ENCODE measurements around the gene SMCP. TPM values are rescaled to one million over a fixed set of nuclear protein-coding genes. Genes with fewer than 3 reads are reported as not detected.

Gene SMCP, protein sequence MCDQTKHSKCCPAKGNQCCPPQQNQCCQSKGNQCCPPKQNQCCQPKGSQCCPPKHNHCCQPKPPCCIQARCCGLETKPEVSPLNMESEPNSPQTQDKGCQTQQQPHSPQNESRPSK
- total RNA-seq (2014; rRNA removed; shearing (Covaris generic)), result not detected in 2 replicates
- polyA plus RNA-seq (2016; fragmentation: Nextera tagmentation; extraction: Ambion mirVana), result not detected in 2 replicates
- long read RNA-seq, result 0 reads

DNA sequence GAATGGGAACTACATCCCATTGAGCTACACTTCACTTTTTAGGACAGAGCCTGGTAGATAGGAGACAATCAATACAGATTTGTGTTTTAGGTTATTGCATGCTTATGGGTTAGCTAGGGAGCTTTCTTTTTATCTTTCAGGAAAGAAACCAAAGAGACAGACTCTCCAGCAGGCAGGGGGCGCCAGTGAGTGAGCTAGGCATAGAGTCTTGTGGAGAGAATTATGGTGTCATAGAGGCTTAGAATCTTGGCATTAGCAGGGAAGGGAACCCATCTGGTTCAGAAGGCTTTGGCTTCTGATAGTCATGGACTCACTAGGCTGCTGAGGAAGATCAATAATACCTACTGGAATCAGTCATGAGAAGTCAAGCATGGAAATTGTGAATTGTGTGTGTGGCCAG, at the start of gene SMCP:
SMCP (plus strand) TSS at position 281 of the 400 bp plus-strand sequence. CDS start 6,101 bp downstream, outside the sequence.
- Histone ChIP-seq H3K27me3 (ENCODE audit: insufficient read depth) (no peaks in the 10 kb centered on the region), H3K4me3 (no peak within 1 kb of the TSS), H4K20me1 (replicated peaks; ENCODE audit: insufficient read depth) (no peaks in the 10 kb centered on the region), H3K36me3 (ENCODE audit: insufficient read depth) (no peaks in the 10 kb centered on the region), H2AFZ (no peak within 1 kb of the TSS), H3K4me1 (ENCODE audit: insufficient read depth) (no peaks in the 10 kb centered on the region), H3K79me2 (replicated peaks; ENCODE audit: insufficient read depth) (no peaks in the 10 kb centered on the region), H3K27ac (ENCODE audit: low read depth) (no peak within 1 kb of the TSS), H3K4me2 (no peak within 1 kb of the TSS), H3F3A (replicated peaks; ENCODE audit: low read depth) (no peaks in the 10 kb centered on the region), H3K9me2 (ENCODE audit: insufficient read depth) (0 out of 2 replicates have a peak, but pooled peaks cover 6% of the 10 kb centered on the region)
- Mint-ChIP-seq H3K4me1 (no peaks in the 10 kb centered on the region), H3K36me3 (ENCODE audit: low read depth) (peaks cover 3% of the 10 kb centered on the region; the same call in 1 of the 3 replicates), H3K27me3 (ENCODE audit: insufficient read depth, low read depth, poor library complexity) (peaks cover 6% of the 10 kb centered on the region), H3K27ac (0 out of 2 replicates have a peak within 1 kb of the TSS, but pooled peaks have one; percentile 59), H3K4me3 (no peak within 1 kb of the TSS), H3K9me3 (no peaks in the 10 kb centered on the region; the same call in 2 of the 3 replicates)
- ATAC-seq (peak; percentile 45), DNase-seq (ENCODE audit: low spot score) (peak; percentile 79)
- TF ChIP-seq ZNF114 (CRISPR knock-in tag; IDR thresholded peaks at IDR 0.05) (no peak), CTCF (conservative IDR thresholded peaks at IDR 0.05; ENCODE audit: low read depth in 2 of 2) (peak; percentile 73 to 87)

DNA sequence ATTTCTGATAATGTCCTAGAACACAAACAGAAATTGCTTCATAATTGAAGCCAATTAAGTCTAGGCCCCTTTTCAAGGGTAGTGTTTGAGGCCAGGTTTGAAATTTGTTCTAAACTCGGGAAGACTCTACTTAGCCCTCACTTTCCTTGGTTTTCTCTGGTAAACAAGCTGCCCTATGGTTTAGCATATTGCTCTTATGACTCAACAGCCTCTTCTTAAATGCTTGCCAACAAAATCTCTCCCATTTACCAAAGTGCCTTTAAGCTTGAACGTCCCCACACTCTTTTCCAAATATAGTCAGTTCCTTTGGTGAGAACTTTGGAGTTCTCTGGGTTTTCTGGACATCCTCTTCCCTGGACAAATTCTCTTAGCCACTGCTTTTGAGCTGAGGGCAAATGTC, 41.3 kb upstream of the SMCP start:
- no peaks in the 10 kb centered on the region for H3K4me1 Mint-ChIP-seq
- no peaks in the 10 kb centered on the region for H3K36me3 Mint-ChIP-seq (ENCODE audit: low read depth)
- DNase-seq (ENCODE audit: low spot score) (no peak), ATAC-seq (no peak)
- no peaks in the 10 kb centered on the region for H3F3A ChIP-seq (replicated peaks; ENCODE audit: low read depth)
- H3K36me3 ChIP-seq (ENCODE audit: insufficient read depth), result no peaks in the 10 kb centered on the region
- peaks cover 12% of the 10 kb centered on the region for H3K9me3 Mint-ChIP-seq
- no peaks in the 10 kb centered on the region for H3K79me2 ChIP-seq (replicated peaks; ENCODE audit: insufficient read depth)
- H3K27me3 ChIP-seq (ENCODE audit: insufficient read depth), result no peaks in the 10 kb centered on the region
- H3K9me2 ChIP-seq (ENCODE audit: insufficient read depth), result no peaks in the 10 kb centered on the region
- no peak overlapping the region for H3K4me2 ChIP-seq
- no peak overlapping the region for H3K27ac ChIP-seq (ENCODE audit: low read depth)
- H2AFZ ChIP-seq, result no peak overlapping the region
- H3K27me3 Mint-ChIP-seq (ENCODE audit: insufficient read depth, low read depth, poor library complexity), result peaks cover 2% of the 10 kb centered on the region
- H3K4me3 ChIP-seq, result no peak overlapping the region
- no peaks in the 10 kb centered on the region for H4K20me1 ChIP-seq (replicated peaks; ENCODE audit: insufficient read depth)
- no peak overlapping the region for H3K4me3 Mint-ChIP-seq
- H3K4me1 ChIP-seq (ENCODE audit: insufficient read depth), result no peaks in the 10 kb centered on the region
- TF ChIP-seq ZNF331 (CRISPR knock-in tag; IDR thresholded peaks at IDR 0.05; ENCODE audit: low read depth) (no peak), NANOG (IDR thresholded peaks at IDR 0.05; ENCODE audit: borderline replicate concordance) (no peak)
- H3K27ac Mint-ChIP-seq, result no peak overlapping the region

DNA sequence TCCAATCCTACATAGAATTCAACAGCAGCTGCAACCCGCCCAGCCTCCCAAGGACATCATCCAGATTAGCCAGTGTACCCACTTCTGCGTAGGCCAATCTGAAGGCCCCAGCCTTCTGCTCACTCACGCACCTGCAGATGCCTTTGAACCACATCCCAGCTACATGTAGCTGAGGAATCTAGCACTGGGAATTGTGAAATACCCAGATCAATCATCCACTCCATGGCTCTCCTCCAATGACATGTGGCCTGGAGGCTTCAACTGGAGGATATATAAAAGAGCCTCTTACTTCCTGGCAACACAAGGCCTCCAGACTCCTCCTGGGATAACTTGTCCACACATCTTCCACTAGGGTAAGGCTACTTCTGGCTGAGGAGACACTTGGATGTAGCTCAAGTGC, 35.6 kb upstream of the SMCP start, which contains the start of gene LCE6A:
LCE6A (plus strand) TSS at position 301 of the 400 bp plus-strand sequence. CDS start 665 bp downstream, outside the sequence.
- no peaks in the 10 kb centered on the region for H3K36me3 Mint-ChIP-seq (ENCODE audit: low read depth)
- H3F3A ChIP-seq (replicated peaks; ENCODE audit: low read depth), result no peaks in the 10 kb centered on the region
- H3K27ac Mint-ChIP-seq, result no peak within 1 kb of the TSS
- no peaks in the 10 kb centered on the region for H3K9me2 ChIP-seq (ENCODE audit: insufficient read depth)
- H3K36me3 ChIP-seq (ENCODE audit: insufficient read depth), result no peaks in the 10 kb centered on the region
- no peaks in the 10 kb centered on the region for H3K4me1 ChIP-seq (ENCODE audit: insufficient read depth)
- no peak for ATAC-seq
- no peaks in the 10 kb centered on the region for H3K27me3 ChIP-seq (ENCODE audit: insufficient read depth)
- H3K4me3 ChIP-seq, result no peak within 1 kb of the TSS
- H3K4me1 Mint-ChIP-seq, result no peaks in the 10 kb centered on the region
- no peak for DNase-seq (ENCODE audit: low spot score)
- H3K27ac ChIP-seq (ENCODE audit: low read depth), result no peak within 1 kb of the TSS
- no peaks in the 10 kb centered on the region for H3K9me3 Mint-ChIP-seq
- no peak within 1 kb of the TSS for H3K4me3 Mint-ChIP-seq
- H3K4me2 ChIP-seq, result no peak within 1 kb of the TSS
- peaks cover 2% of the 10 kb centered on the region for H3K27me3 Mint-ChIP-seq (ENCODE audit: insufficient read depth, low read depth, poor library complexity)
- H4K20me1 ChIP-seq (replicated peaks; ENCODE audit: insufficient read depth), result no peaks in the 10 kb centered on the region
- H2AFZ ChIP-seq, result no peak within 1 kb of the TSS
- no peaks in the 10 kb centered on the region for H3K79me2 ChIP-seq (replicated peaks; ENCODE audit: insufficient read depth)
- TF ChIP-seq NANOG (IDR thresholded peaks at IDR 0.05; ENCODE audit: borderline replicate concordance) (no peak), POLR2AphosphoS5 (IDR thresholded peaks at IDR 0.05; ENCODE audit: low read depth) (no peak), ETS1 (IDR thresholded peaks at IDR 0.05) (no peak), CTCF (conservative IDR thresholded peaks at IDR 0.05; ENCODE audit: low read depth in 2 of 2) (no peak), STAT1 (IDR thresholded peaks at IDR 0.05; ENCODE audit: unreplicated experiment) (no peak)
- TF ChIP-seq, protein P1, sequence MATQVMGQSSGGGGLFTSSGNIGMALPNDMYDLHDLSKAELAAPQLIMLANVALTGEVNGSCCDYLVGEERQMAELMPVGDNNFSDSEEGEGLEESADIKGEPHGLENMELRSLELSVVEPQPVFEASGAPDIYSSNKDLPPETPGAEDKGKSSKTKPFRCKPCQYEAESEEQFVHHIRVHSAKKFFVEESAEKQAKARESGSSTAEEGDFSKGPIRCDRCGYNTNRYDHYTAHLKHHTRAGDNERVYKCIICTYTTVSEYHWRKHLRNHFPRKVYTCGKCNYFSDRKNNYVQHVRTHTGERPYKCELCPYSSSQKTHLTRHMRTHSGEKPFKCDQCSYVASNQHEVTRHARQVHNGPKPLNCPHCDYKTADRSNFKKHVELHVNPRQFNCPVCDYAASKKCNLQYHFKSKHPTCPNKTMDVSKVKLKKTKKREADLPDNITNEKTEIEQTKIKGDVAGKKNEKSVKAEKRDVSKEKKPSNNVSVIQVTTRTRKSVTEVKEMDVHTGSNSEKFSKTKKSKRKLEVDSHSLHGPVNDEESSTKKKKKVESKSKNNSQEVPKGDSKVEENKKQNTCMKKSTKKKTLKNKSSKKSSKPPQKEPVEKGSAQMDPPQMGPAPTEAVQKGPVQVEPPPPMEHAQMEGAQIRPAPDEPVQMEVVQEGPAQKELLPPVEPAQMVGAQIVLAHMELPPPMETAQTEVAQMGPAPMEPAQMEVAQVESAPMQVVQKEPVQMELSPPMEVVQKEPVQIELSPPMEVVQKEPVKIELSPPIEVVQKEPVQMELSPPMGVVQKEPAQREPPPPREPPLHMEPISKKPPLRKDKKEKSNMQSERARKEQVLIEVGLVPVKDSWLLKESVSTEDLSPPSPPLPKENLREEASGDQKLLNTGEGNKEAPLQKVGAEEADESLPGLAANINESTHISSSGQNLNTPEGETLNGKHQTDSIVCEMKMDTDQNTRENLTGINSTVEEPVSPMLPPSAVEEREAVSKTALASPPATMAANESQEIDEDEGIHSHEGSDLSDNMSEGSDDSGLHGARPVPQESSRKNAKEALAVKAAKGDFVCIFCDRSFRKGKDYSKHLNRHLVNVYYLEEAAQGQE (IDR thresholded peaks at IDR 0.05; ENCODE audit: unreplicated experiment), result no peak
